Smooth muscle cell (in vitro differentiated cells): Measurements from ENCODE around the gene RAB2B. TPM values are rescaled to one million over a fixed set of nuclear protein-coding genes. Genes with fewer than 3 reads are reported as not detected.

Source experiments
- DNase-seq: peaks from one replicate; lab custom pipeline; 2025; ENCODE audit not compliant: unreplicated experiment; lab: John Stamatoyannopoulos, UW
- H2AFZ ChIP-seq: fragments of 200-600 bp; sonication (generic); 2 replicates; pipeline ENCODE4 v1.6.0; 2016; ENCODE audit warnings: antibody characterized with exemption, low read depth, mild to moderate bottlenecking
- H3F3A ChIP-seq: fragments of 200-600 bp; sonication (generic); 2 replicates; pipeline ENCODE4 v1.6.0; 2017; ENCODE audit warnings: antibody characterized with exemption, low read depth
- H3K27ac ChIP-seq: fragments of 200-600 bp; sonication (generic); 2 replicates; pipeline ENCODE4 v1.5.1; 2016; ENCODE audit warnings: low read depth, mild to moderate bottlenecking
- H3K27me3 ChIP-seq: fragments of 200-600 bp; sonication (generic); 2 replicates; pipeline ENCODE4 v1.6.1; 2016; ENCODE audit warnings: low read depth, mild to moderate bottlenecking
- H3K36me3 ChIP-seq: fragments of 200-600 bp; sonication (generic); 2 replicates; pipeline ENCODE4 v1.5.1; 2016; ENCODE audit warnings: low read depth
- H3K4me1 ChIP-seq: fragments of 200-600 bp; sonication (generic); 2 replicates; pipeline ENCODE4 v1.5.1; 2016; ENCODE audit warnings: low read depth
- H3K4me2 ChIP-seq: fragments of 200-600 bp; sonication (generic); 2 replicates; pipeline ENCODE4 v1.6.0; 2016; ENCODE audit warnings: mild to moderate bottlenecking
- H3K4me3 ChIP-seq: fragments of 200-600 bp; sonication (generic); 2 replicates; pipeline ENCODE4 v1.5.1; 2016; ENCODE audit warnings: mild to moderate bottlenecking
- H3K79me2 ChIP-seq: fragments of 200-600 bp; sonication (generic); 2 replicates; pipeline ENCODE4 v1.6.0; 2016; ENCODE audit warnings: low read depth, mild to moderate bottlenecking
- H3K9ac ChIP-seq: fragments of 200-600 bp; sonication (generic); 2 replicates; pipeline ENCODE4 v1.6.0; 2016; ENCODE audit warnings: low read depth
- H3K9me3 ChIP-seq: fragments of 200-600 bp; sonication (generic); replicated peaks from 2 replicates; pipeline ENCODE4 v1.5.1; 2016; ENCODE audit warnings: low read depth
- H4K20me1 ChIP-seq: fragments of 200-600 bp; sonication (generic); 2 replicates; pipeline ENCODE4 v1.6.0; 2016; ENCODE audit warnings: low read depth
- WGBS: methylation state at CpG from one replicate; pipeline ENCODE4 v1.1.7; 2016; ENCODE audit warnings: low lambda C conversion rate; 5-methylcytosine and 5-hydroxymethylcytosine counted together
- polyA plus RNA-seq: library from polyadenylated mRNA; unstranded; fragments of >200 nt; fragmentation: Nextera tagmentation; extraction: Ambion mirVana; gene quantifications from 2 replicates; pipeline ENCODE4 v1.2.1, GENCODE V29; 2016
- total RNA-seq: library from RNA; depleted of rRNA; stranded (reverse); fragments of >200 nt; gene quantifications from 2 replicates; pipeline ENCODE4 v1.2.3, GENCODE V29; 2014
- TF ChIP-seq, protein P1 (sequence below): fragments of 200-600 bp; sonication (generic); IDR thresholded peaks from 2 replicates; pipeline ENCODE4 v1.5.1; 2017; ENCODE audit warnings: borderline replicate concordance, mild to moderate bottlenecking, antibody characterized with exemption; ENCODE audit not compliant: insufficient read depth, poor library complexity, severe bottlenecking

RAB2B gene
- total and polyA plus RNA-seq, 2 experiments from 2014 or later: 15.4 to 30.4 TPM

DNA sequence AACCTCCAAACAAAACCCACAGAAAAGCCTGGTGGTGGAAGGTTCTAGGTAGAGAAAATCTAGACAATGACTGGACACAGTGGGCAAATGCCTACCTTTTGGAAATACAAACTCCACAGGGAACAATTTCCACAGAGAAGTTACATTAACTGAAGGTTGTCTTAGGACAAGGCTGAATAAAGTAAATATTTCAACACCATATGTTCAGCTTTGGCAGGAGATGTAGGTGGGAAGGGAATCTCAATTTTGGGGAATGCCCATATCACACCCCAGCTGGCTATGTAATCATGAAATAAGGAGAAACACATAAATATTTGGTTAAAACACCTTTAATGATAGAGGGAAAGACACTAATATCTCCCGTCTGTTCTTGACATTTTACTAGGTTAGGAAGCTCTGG is 44.0 kb upstream of the RAB2B start:
- H3K36me3 ChIP-seq: no peaks in the 10 kb centered on the region
- no peak overlapping the region for H3K4me2 ChIP-seq
- DNase-seq: no peak
- no peak overlapping the region for H3K4me3 ChIP-seq
- no peak overlapping the region for H3K27ac ChIP-seq
- H3K79me2 ChIP-seq: no peaks in the 10 kb centered on the region
- TF ChIP-seq, protein P1, sequence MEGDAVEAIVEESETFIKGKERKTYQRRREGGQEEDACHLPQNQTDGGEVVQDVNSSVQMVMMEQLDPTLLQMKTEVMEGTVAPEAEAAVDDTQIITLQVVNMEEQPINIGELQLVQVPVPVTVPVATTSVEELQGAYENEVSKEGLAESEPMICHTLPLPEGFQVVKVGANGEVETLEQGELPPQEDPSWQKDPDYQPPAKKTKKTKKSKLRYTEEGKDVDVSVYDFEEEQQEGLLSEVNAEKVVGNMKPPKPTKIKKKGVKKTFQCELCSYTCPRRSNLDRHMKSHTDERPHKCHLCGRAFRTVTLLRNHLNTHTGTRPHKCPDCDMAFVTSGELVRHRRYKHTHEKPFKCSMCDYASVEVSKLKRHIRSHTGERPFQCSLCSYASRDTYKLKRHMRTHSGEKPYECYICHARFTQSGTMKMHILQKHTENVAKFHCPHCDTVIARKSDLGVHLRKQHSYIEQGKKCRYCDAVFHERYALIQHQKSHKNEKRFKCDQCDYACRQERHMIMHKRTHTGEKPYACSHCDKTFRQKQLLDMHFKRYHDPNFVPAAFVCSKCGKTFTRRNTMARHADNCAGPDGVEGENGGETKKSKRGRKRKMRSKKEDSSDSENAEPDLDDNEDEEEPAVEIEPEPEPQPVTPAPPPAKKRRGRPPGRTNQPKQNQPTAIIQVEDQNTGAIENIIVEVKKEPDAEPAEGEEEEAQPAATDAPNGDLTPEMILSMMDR: no peak
- H3K27me3 ChIP-seq: no peaks in the 10 kb centered on the region
- no peak overlapping the region for H3K9ac ChIP-seq
- no peaks in the 10 kb centered on the region for H4K20me1 ChIP-seq
- no peaks in the 10 kb centered on the region for H3K9me3 ChIP-seq
- H3K4me1 ChIP-seq: peaks cover 16% of the 10 kb centered on the region
- 95% methylated on average over 1 of the region's 1 CpG for WGBS
- H2AFZ ChIP-seq: no peak overlapping the region
- H3F3A ChIP-seq: no peaks in the 10 kb centered on the region

- no peaks in the 10 kb centered on the region for H4K20me1 ChIP-seq
- WGBS: 84% methylated on average over 2 of the region's 2 CpGs
- H3F3A ChIP-seq: no peaks in the 10 kb centered on the region
- no peaks in the 10 kb centered on the region for H3K27me3 ChIP-seq
- H3K27ac ChIP-seq: no peak overlapping the region
- no peak overlapping the region for H3K9ac ChIP-seq
- H3K4me1 ChIP-seq: peaks cover 16% of the 10 kb centered on the region
- no peaks in the 10 kb centered on the region for H3K79me2 ChIP-seq
- no peaks in the 10 kb centered on the region for H3K9me3 ChIP-seq
- TF ChIP-seq, protein P1: no peak
- no peak overlapping the region for H3K4me2 ChIP-seq
- no peak overlapping the region for H3K4me3 ChIP-seq
- no peaks in the 10 kb centered on the region for H3K36me3 ChIP-seq
- no peak overlapping the region for H2AFZ ChIP-seq
- DNase-seq: no peak
Measured at GRCh38 chr14:21518725-21519124, 42.0 kb upstream of the RAB2B start.

- 97% methylated on average over 1 of the region's 1 CpG for WGBS
- no peak overlapping the region for H3K27ac ChIP-seq
- no peak for DNase-seq
- H3K9ac ChIP-seq: no peak overlapping the region
- no peaks in the 10 kb centered on the region for H3K9me3 ChIP-seq
- no peak overlapping the region for H2AFZ ChIP-seq
- H3K4me3 ChIP-seq: no peak overlapping the region
- peaks cover 16% of the 10 kb centered on the region for H3K4me1 ChIP-seq
- H3K36me3 ChIP-seq: no peaks in the 10 kb centered on the region
- TF ChIP-seq, protein P1: no peak
- H3K27me3 ChIP-seq: no peaks in the 10 kb centered on the region
- no peak overlapping the region for H3K4me2 ChIP-seq
- no peaks in the 10 kb centered on the region for H4K20me1 ChIP-seq
- peaks cover 16% of the 10 kb centered on the region for H3K79me2 ChIP-seq
- no peaks in the 10 kb centered on the region for H3F3A ChIP-seq
Measured at GRCh38 chr14:21514341-21514740, 37.6 kb upstream of the RAB2B start.
